Endodermal cell (in vitro differentiated cells): ENCODE measurements around the gene KRTAP21-1. TPM values are rescaled to one million over a fixed set of nuclear protein-coding genes. Genes with fewer than 3 reads are reported as not detected.

Source experiments
- DNase-seq: peaks from one replicate; pipeline ENCODE4 v3.0.0-alpha.2; 2017
- H3K27ac ChIP-seq: 2 replicates; pipeline ENCODE4 v1.5.1; 2013; ENCODE audit warnings: mild to moderate bottlenecking, low read depth, low read length, moderate library complexity
- H3K27me3 ChIP-seq: 2 replicates; pipeline ENCODE4 v1.6.1; 2013; ENCODE audit warnings: mild to moderate bottlenecking, low read length, moderate library complexity; ENCODE audit not compliant: insufficient read depth, control insufficient read depth, poor library complexity, severe bottlenecking
- H3K36me3 ChIP-seq: 2 replicates; pipeline ENCODE4 v1.7.0; 2013; ENCODE audit warnings: mild to moderate bottlenecking, low read length, moderate library complexity; ENCODE audit not compliant: control insufficient read depth, insufficient read depth
- H3K4me1 ChIP-seq: one replicate; pipeline ENCODE4 v1.7.0; 2013; ENCODE audit warnings: low read length; ENCODE audit not compliant: control insufficient read depth, insufficient read depth
- H3K4me3 ChIP-seq: 2 replicates; pipeline ENCODE4 v1.5.1; 2013; ENCODE audit warnings: mild to moderate bottlenecking, low read length, moderate library complexity
- H3K9ac ChIP-seq: 2 replicates; pipeline ENCODE4 v1.6.1; 2013; ENCODE audit warnings: mild to moderate bottlenecking, low read length, moderate library complexity; ENCODE audit not compliant: poor library complexity, severe bottlenecking; ENCODE audit errors: extremely low read depth
- H3K9me3 ChIP-seq: 2 replicates; pipeline ENCODE4 v1.6.1; 2013; ENCODE audit warnings: mild to moderate bottlenecking, low read length, moderate library complexity; ENCODE audit not compliant: control insufficient read depth
- H3K27ac Mint-ChIP-seq: 2 replicates; pipeline ENCODE4 v1.8.0; 2020; ENCODE audit warnings: mixed read lengths
- H3K27me3 Mint-ChIP-seq: 2 replicates; pipeline ENCODE4 v1.8.0; 2021; ENCODE audit warnings: mild to moderate bottlenecking, mixed read lengths; ENCODE audit not compliant: insufficient read depth
- H3K36me3 Mint-ChIP-seq: 2 replicates; pipeline ENCODE4 v1.8.0; 2020; ENCODE audit warnings: low read depth, mixed read lengths
- H3K4me1 Mint-ChIP-seq: 2 replicates; pipeline ENCODE4 v1.8.0; 2020; ENCODE audit warnings: mixed read lengths
- H3K4me3 Mint-ChIP-seq: 2 replicates; pipeline ENCODE4 v1.8.0; 2020; ENCODE audit warnings: mild to moderate bottlenecking, moderate library complexity, mixed read lengths
- H3K9me3 Mint-ChIP-seq: 2 replicates; pipeline ENCODE4 v1.8.0; 2020; ENCODE audit warnings: mild to moderate bottlenecking, mixed read lengths
- CTCF ChIP-seq: fragments of 200-600 bp; sonication (generic); conservative IDR thresholded peaks from 2 replicates; pipeline ENCODE4 v1.5.0; 2021; ENCODE audit warnings: antibody characterized with exemption, mild to moderate bottlenecking
- total RNA-seq, 2 donors: library from RNA; stranded (reverse); fragmentation: NEBNext Ultra II Directional in 1 of 2; extraction: Animal tissue kit (Norgen Biotek cat#: 25700) in 1 of 2; gene quantifications; 2 replicates in 1 of 2; 3 replicates in 1 of 2; pipeline ENCODE4 v1.2.1, GENCODE V29; 2021

The KRTAP21-1 gene
- total RNA-seq, 2 donors from 2014 or later = not detected

- Mint-ChIP-seq H3K27ac (no peak overlapping the region), H3K36me3 (no peaks in the 10 kb centered on the region)
- no peak for DNase-seq
Measured at GRCh38 chr21:30707409-30707808, 47.8 kb downstream of the KRTAP21-1 start.

More at GRCh38 chr21:30707409-30707808, 47.8 kb downstream of the KRTAP21-1 start:
- no peaks in the 10 kb centered on the region for H3K4me1 ChIP-seq
- Mint-ChIP-seq H3K27me3 (no peaks in the 10 kb centered on the region), H3K4me1 (no peaks in the 10 kb centered on the region), H3K9me3 (peaks cover 22% of the 10 kb centered on the region), H3K4me3 (no peak overlapping the region)
- H3K27me3 ChIP-seq = no peaks in the 10 kb centered on the region
- no peak overlapping the region for H3K27ac ChIP-seq
- no peak overlapping the region for H3K4me3 ChIP-seq
- no peak for TF ChIP-seq CTCF
- H3K9ac ChIP-seq = no peak overlapping the region
- no peaks in the 10 kb centered on the region for H3K36me3 ChIP-seq
- no peaks in the 10 kb centered on the region for H3K9me3 ChIP-seq

Other genes with a start within 250 kb of the KRTAP21-1 start
- not detected for gene KRTAP19-6, start 213.6 kb downstream of the KRTAP21-1 start, total RNA-seq
- gene KRTAP19-7, start 194.1 kb downstream of the KRTAP21-1 start, total RNA-seq = not detected
- not detected for gene KRTAP22-2, start 165.0 kb downstream of the KRTAP21-1 start, total RNA-seq
- gene KRTAP6-3, start 163.0 kb downstream of the KRTAP21-1 start, total RNA-seq = not detected
- gene KRTAP6-2, start 156.5 kb downstream of the KRTAP21-1 start, total RNA-seq = not detected
- gene KRTAP22-1, start 154.3 kb downstream of the KRTAP21-1 start, total RNA-seq = not detected
- not detected for gene KRTAP6-1, start 141.5 kb downstream of the KRTAP21-1 start, total RNA-seq
- not detected for gene KRTAP20-1, start 139.0 kb downstream of the KRTAP21-1 start, total RNA-seq
- not detected for gene KRTAP20-4, start 134.8 kb downstream of the KRTAP21-1 start, total RNA-seq
- not detected for gene KRTAP20-2, start 120.2 kb downstream of the KRTAP21-1 start, total RNA-seq
- not detected for gene KRTAP20-3, start 112.6 kb downstream of the KRTAP21-1 start, total RNA-seq
- not detected for gene KRTAP21-3, start 36.7 kb downstream of the KRTAP21-1 start, total RNA-seq
- gene KRTAP21-2, start 8.2 kb downstream of the KRTAP21-1 start, total RNA-seq = not detected
- gene KRTAP8-1, start 57.8 kb upstream of the KRTAP21-1 start, total RNA-seq = not detected
- gene KRTAP7-1, start 74.3 kb upstream of the KRTAP21-1 start, total RNA-seq = not detected
- gene KRTAP11-1, start 126.2 kb upstream of the KRTAP21-1 start, total RNA-seq = not detected